Activated T-helper 1 cell treated with Interleukin-2 at 50 U/mL for 16 hours (primary cell): ENCODE measurements around the gene C10orf90.

Source experiments
- DNase-seq: peaks from one replicate; pipeline ENCODE4 v3.0.0-alpha.2; 2020; ENCODE audit warnings: low read depth

C10orf90 gene

GRCh38 chr10:126500866-126501265 lies 169.6 kb downstream of the C10orf90 start:
- no peak for DNase-seq

- no peak for DNase-seq
Observed at GRCh38 chr10:126500185-126500584, 170.3 kb downstream of the C10orf90 start.

- no peak for DNase-seq
Observed at GRCh38 chr10:126499744-126500143, 170.7 kb downstream of the C10orf90 start.

GRCh38 chr10:126497672-126498071 lies 172.8 kb downstream of the C10orf90 start:
- no peak for DNase-seq

- no peak for DNase-seq
Observed at GRCh38 chr10:126496771-126497545, 173.5 kb downstream of the C10orf90 start.

GRCh38 chr10:126491476-126491875 lies 179.0 kb downstream of the C10orf90 start:
- DNase-seq, result no peak

GRCh38 chr10:126481181-126481580 lies 189.3 kb downstream of the C10orf90 start:
- DNase-seq, result no peak

- DNase-seq, result no peak
Observed at GRCh38 chr10:126480648-126481047, 189.8 kb downstream of the C10orf90 start.

GRCh38 chr10:126479280-126479895 lies 191.1 kb downstream of the C10orf90 start:
- DNase-seq, result no peak

- no peak for DNase-seq
Observed at GRCh38 chr10:126478546-126478945, 191.9 kb downstream of the C10orf90 start.

- no peak for DNase-seq
Observed at GRCh38 chr10:126476246-126476645, 194.2 kb downstream of the C10orf90 start.

- no peak for DNase-seq
Observed at GRCh38 chr10:126475074-126475691, 195.3 kb downstream of the C10orf90 start.

GRCh38 chr10:126474031-126474430 lies 196.5 kb downstream of the C10orf90 start:
- no peak for DNase-seq

GRCh38 chr10:126470991-126471390 lies 199.5 kb downstream of the C10orf90 start:
- DNase-seq, result no peak

GRCh38 chr10:126469692-126470091 lies 200.8 kb downstream of the C10orf90 start:
- DNase-seq, result no peak

GRCh38 chr10:126468876-126469643 lies 201.4 kb downstream of the C10orf90 start:
- no peak for DNase-seq

GRCh38 chr10:126468467-126468866 lies 202.0 kb downstream of the C10orf90 start:
- DNase-seq, result no peak

GRCh38 chr10:126465771-126466170 lies 204.7 kb downstream of the C10orf90 start:
- DNase-seq, result no peak

- no peak for DNase-seq
Observed at GRCh38 chr10:126463286-126463685, 207.2 kb downstream of the C10orf90 start.

GRCh38 chr10:126461289-126461940 lies 209.1 kb downstream of the C10orf90 start:
- DNase-seq, result no peak

GRCh38 chr10:126459878-126460481 lies 210.5 kb downstream of the C10orf90 start:
- DNase-seq, result no peak
